DOHH2 (cell line): ENCODE data around the gene TCEA2.

ENCODE experiments used
- H3F3A ChIP-seq: fragments of 200-600 bp; sonication (generic), shearing (Covaris generic); 2 replicates; pipeline ENCODE4 v1.6.0; 2016; ENCODE audit warnings: antibody characterized with exemption, mild to moderate bottlenecking; ENCODE audit not compliant: control insufficient read depth, insufficient read depth
- H3K27ac ChIP-seq: fragments of 200-600 bp; sonication (generic); 2 replicates; pipeline ENCODE4 v1.5.1; 2014; ENCODE audit warnings: low read depth, mild to moderate bottlenecking, low read length, moderate library complexity
- H3K27me3 ChIP-seq: fragments of 200-600 bp; sonication (generic); 2 replicates; pipeline ENCODE4 v1.6.1; 2014; ENCODE audit warnings: mild to moderate bottlenecking, low read length, mixed read lengths; ENCODE audit not compliant: control insufficient read depth
- H3K36me3 ChIP-seq: fragments of 200-600 bp; sonication (generic); 2 replicates; pipeline ENCODE4 v1.6.1; 2014; ENCODE audit warnings: mild to moderate bottlenecking, low read length, moderate library complexity, mixed read lengths; ENCODE audit not compliant: control insufficient read depth
- H3K4me1 ChIP-seq: fragments of 200-600 bp; sonication (generic); 2 replicates; pipeline ENCODE4 v1.6.1; 2014; ENCODE audit warnings: mild to moderate bottlenecking, low read length, mixed read lengths; ENCODE audit not compliant: control insufficient read depth
- H3K4me2 ChIP-seq: fragments of 200-600 bp; sonication (generic); 2 replicates; pipeline ENCODE4 v1.6.0; 2014; ENCODE audit warnings: mild to moderate bottlenecking, low read length, moderate library complexity
- H3K4me3 ChIP-seq: fragments of 200-600 bp; sonication (generic); 2 replicates; pipeline ENCODE4 v1.5.1; 2014; ENCODE audit warnings: mild to moderate bottlenecking, low read length, mixed read lengths
- H3K79me2 ChIP-seq: fragments of 200-600 bp; sonication (generic); 2 replicates; pipeline ENCODE4 v1.6.1; 2014; ENCODE audit warnings: mild to moderate bottlenecking, low read length, mixed read lengths; ENCODE audit not compliant: control insufficient read depth
- H3K9me2 ChIP-seq: fragments of 200-600 bp; sonication (generic); replicated peaks from 2 replicates; pipeline ENCODE4 v1.6.1; 2014; ENCODE audit warnings: mild to moderate bottlenecking, low read length, mixed read lengths; ENCODE audit not compliant: control insufficient read depth
- H3K9me3 ChIP-seq: fragments of 200-600 bp; sonication (generic); 2 replicates; pipeline ENCODE4 v1.6.1; 2014; ENCODE audit warnings: antibody characterized with exemption, low read length, mixed read lengths; ENCODE audit not compliant: control insufficient read depth, insufficient read depth
- H4K20me1 ChIP-seq: fragments of 200-600 bp; sonication (generic); 2 replicates; pipeline ENCODE4 v1.6.0; 2014; ENCODE audit warnings: low read depth, mild to moderate bottlenecking, antibody characterized with exemption, low read length, moderate library complexity; ENCODE audit not compliant: control insufficient read depth, insufficient read depth
- CTCF ChIP-seq: fragments of 200-600 bp; sonication (generic); IDR thresholded peaks from one replicate; pipeline ENCODE4 v1.5.1; 2014; ENCODE audit warnings: antibody characterized with exemption, mild to moderate bottlenecking, low read depth, low read length; ENCODE audit not compliant: poor library complexity, severe bottlenecking
- EZH2phosphoT487 ChIP-seq: fragments of 200-600 bp; sonication (generic); IDR thresholded peaks from 2 replicates; pipeline ENCODE4 v1.6.1; 2017; ENCODE audit warnings: borderline replicate concordance, mild to moderate bottlenecking, antibody characterized with exemption, low read length, moderate library complexity, mixed read lengths

TCEA2 gene

GRCh38 chr20:64111841-64112641 lies 49.0 kb downstream of the TCEA2 start:
- Histone ChIP-seq H4K20me1 (no peaks in the 10 kb centered on the region), H3K9me3 (no peaks in the 10 kb centered on the region), H3K79me2 (no peaks in the 10 kb centered on the region), H3K36me3 (no peaks in the 10 kb centered on the region), H3K9me2 (no peaks in the 10 kb centered on the region), H3K27me3 (peaks cover 15% of the 10 kb centered on the region; the same call in 1 of the 2 replicates), H3K4me2 (no peak overlapping the region), H3F3A (no peaks in the 10 kb centered on the region), H3K27ac (no peak overlapping the region), H3K4me1 (peaks cover 12% of the 10 kb centered on the region), H3K4me3 (no peak overlapping the region)
- TF ChIP-seq EZH2phosphoT487, result no peak
- no peak for TF ChIP-seq CTCF

GRCh38 chr20:64112691-64113443 lies 49.9 kb downstream of the TCEA2 start:
- H3K27me3 ChIP-seq, result peaks cover 15% of the 10 kb centered on the region; the same call in 1 of the 2 replicates
- no peaks in the 10 kb centered on the region for H3K36me3 ChIP-seq
- TF ChIP-seq EZH2phosphoT487, result no peak
- TF ChIP-seq CTCF, result no peak
- no peaks in the 10 kb centered on the region for H3K79me2 ChIP-seq
- no peaks in the 10 kb centered on the region for H3K9me2 ChIP-seq
- H3K4me3 ChIP-seq, result no peak overlapping the region
- H3K27ac ChIP-seq, result no peak overlapping the region
- no peaks in the 10 kb centered on the region for H3K9me3 ChIP-seq
- no peaks in the 10 kb centered on the region for H3F3A ChIP-seq
- H3K4me1 ChIP-seq, result peaks cover 4% of the 10 kb centered on the region
- no peak overlapping the region for H3K4me2 ChIP-seq
- no peaks in the 10 kb centered on the region for H4K20me1 ChIP-seq

GRCh38 chr20:64113444-64113775 lies 50.4 kb downstream of the TCEA2 start:
- Histone ChIP-seq H4K20me1 (no peaks in the 10 kb centered on the region), H3K4me2 (no peak overlapping the region), H3K4me1 (no peaks in the 10 kb centered on the region), H3K9me3 (no peaks in the 10 kb centered on the region), H3K79me2 (no peaks in the 10 kb centered on the region), H3K36me3 (no peaks in the 10 kb centered on the region), H3K4me3 (no peak overlapping the region), H3F3A (no peaks in the 10 kb centered on the region), H3K9me2 (no peaks in the 10 kb centered on the region), H3K27me3 (peaks cover 15% of the 10 kb centered on the region; the same call in 1 of the 2 replicates), H3K27ac (no peak overlapping the region)
- TF ChIP-seq CTCF (no peak), EZH2phosphoT487 (no peak)
